GM12878 (cell line): ENCODE measurements around the gene POLR1G. TPM values are rescaled to one million over a fixed set of nuclear protein-coding genes. Genes with fewer than 3 reads are reported as not detected.

Source experiments
- CUX1 ChIP-seq: IDR thresholded peaks from 2 replicates; pipeline ENCODE4 v1.6.1; 2012; ENCODE audit warnings: improper control_type of control experiment, low read depth, low read length; ENCODE audit not compliant: insufficient replicate concordance
- EZH2 ChIP-seq: IDR thresholded peaks from 2 replicates; pipeline ENCODE4 v1.6.1; 2012; ENCODE audit warnings: low read depth, mild to moderate bottlenecking, control low read depth, inconsistent platforms, low read length, borderline replicate concordance; ENCODE audit not compliant: control insufficient read depth
- FOXK2 ChIP-seq: fragments of 450-650 bp; IDR thresholded peaks from 2 replicates; pipeline ENCODE4 v1.6.1; 2017; ENCODE audit warnings: mild to moderate bottlenecking, moderate library complexity
- GATAD2B ChIP-seq: fragments of 450-650 bp; conservative IDR thresholded peaks from 2 replicates; pipeline ENCODE4 v1.6.1; 2017; ENCODE audit warnings: low read depth, mild to moderate bottlenecking, moderate library complexity
- JUNB ChIP-seq: IDR thresholded peaks from 2 replicates; pipeline ENCODE4 v1.6.1; 2016; ENCODE audit warnings: antibody characterized with exemption, mild to moderate bottlenecking
- MXI1 ChIP-seq: fragments of 150-350 bp; IDR thresholded peaks from 2 replicates; pipeline ENCODE4 v1.6.1; 2011; ENCODE audit warnings: low read depth, mild to moderate bottlenecking, inconsistent platforms, low read length, improper control_type of control experiment
- PBX3 ChIP-seq: IDR thresholded peaks from 2 replicates; pipeline ENCODE4 v1.6.1; 2011; ENCODE audit warnings: mild to moderate bottlenecking, low read depth, low read length, moderate library complexity; ENCODE audit not compliant: insufficient replicate concordance
- RELA ChIP-seq: fragments of 450-650 bp; IDR thresholded peaks from 2 replicates; pipeline ENCODE4 v1.8.0; 2014; ENCODE audit warnings: borderline replicate concordance; ENCODE audit not compliant: partially characterized antibody
- RELB ChIP-seq: fragments of 450-650 bp; IDR thresholded peaks from 2 replicates; pipeline ENCODE4 v1.6.1; 2017; ENCODE audit warnings: low read depth, mild to moderate bottlenecking, moderate library complexity
- SIX5 ChIP-seq: IDR thresholded peaks from 2 replicates; pipeline ENCODE4 v1.6.1; 2011; ENCODE audit warnings: mild to moderate bottlenecking, low read depth, low read length, moderate library complexity; ENCODE audit not compliant: severe bottlenecking
- SKIL ChIP-seq: fragments of 450-650 bp; IDR thresholded peaks from 2 replicates; pipeline ENCODE4 v1.6.1; 2017; ENCODE audit warnings: mild to moderate bottlenecking, low read depth, inconsistent platforms; ENCODE audit not compliant: poor library complexity, severe bottlenecking
- TAF1 ChIP-seq: IDR thresholded peaks from 2 replicates; pipeline ENCODE4 v1.6.1; 2011; ENCODE audit warnings: mild to moderate bottlenecking, low read depth, low read length, borderline replicate concordance
- ZNF207 ChIP-seq: fragments of 450-650 bp; IDR thresholded peaks from 2 replicates; pipeline ENCODE4 v1.6.1; 2014; ENCODE audit warnings: antibody characterized with exemption, mild to moderate bottlenecking, borderline replicate concordance
- polyA plus RNA-seq, 11 experiments: library from polyadenylated mRNA; depleted of rRNA in 4 of 11; unstranded in 6 of 11; stranded (reverse) in 5 of 11; fragments of >200 nt; fragmentation: Nextera tagmentation in 4 of 11; fragmentation: Illumina TruSeq in 1 of 11; extraction: Ambion mirVana in 4 of 11; extraction: Trizol in 1 of 11; gene quantifications; 1 replicate in 1 of 11; 2 replicates in 10 of 11; pipeline versions ENCODE4 v1.2.1 to v1.2.3, GENCODE V29; 2011 to 2016; ENCODE audit warnings: inconsistent platforms in 2 of 11, missing spikeins in 2 of 11, low read depth in 1 of 11
- total RNA-seq, 4 experiments: library from RNA; depleted of rRNA in 3 of 4; stranded (reverse); fragments of >200 nt in 3 of 4; fragmentation: Illumina TruSeq in 1 of 4; extraction: Trizol in 1 of 4; gene quantifications; 2 replicates each; pipeline versions ENCODE4 v1.2.1 to v1.2.3, GENCODE V29; 2013 to 2021

The POLR1G gene
- total and polyA plus RNA-seq, 10 of the 15 experiments (the other 5 are each of a cell fraction or from before 2014, with no cell fraction given) = 2.0 to 30.9 (median 20.5) TPM

GRCh38 chr19:45405435-45406225, 814 bp upstream of the POLR1G start (continued):
- TF ChIP-seq RELB (no peak; the same call in 1 of the 2 replicates), PBX3 (no peak), TAF1 (no peak), JUNB (no peak), FOXK2 (peak; percentile 85), EZH2 (no peak), GATAD2B (0 out of 2 replicates have a peak, but pooled peaks have one; percentile 50), ZNF207 (0 out of 2 replicates have a peak, but pooled peaks have one; percentile 6), CUX1 (no peak), RELA (no peak), SKIL (peak; percentile 95), SIX5 (peak; percentile 98), MXI1 (peak; percentile 80)
